ENCODE data around the gene LY6G5C. TPM values are rescaled to one million over a fixed set of nuclear protein-coding genes. Genes with fewer than 3 reads are reported as not detected.

The LY6G5C gene
- total RNA-seq, 1 donor from 2014 or later = 3.6 TPM

DNA sequence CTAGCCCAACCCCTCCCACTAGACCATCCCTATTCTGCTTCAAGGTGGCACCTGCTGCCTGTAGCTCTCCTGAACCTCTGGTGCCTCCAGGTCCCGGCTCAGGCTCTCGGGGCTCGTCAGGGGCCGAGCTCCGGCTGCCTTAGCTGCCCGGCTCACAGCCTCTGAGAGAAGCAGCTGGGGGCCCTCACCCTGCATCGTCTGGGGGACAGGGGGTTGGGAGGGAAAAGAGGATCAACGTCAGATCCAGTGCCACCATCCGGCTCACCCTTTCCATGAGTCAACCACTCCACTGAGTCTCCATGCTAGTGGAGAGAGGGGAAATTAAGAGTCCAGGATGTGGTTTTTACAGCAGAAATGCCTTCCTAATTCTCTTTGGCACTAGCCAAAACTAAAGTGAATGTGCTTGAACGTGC lies 41.4 kb downstream of the LY6G5C start:
- peak; percentile 68 for DNase-seq

DNA sequence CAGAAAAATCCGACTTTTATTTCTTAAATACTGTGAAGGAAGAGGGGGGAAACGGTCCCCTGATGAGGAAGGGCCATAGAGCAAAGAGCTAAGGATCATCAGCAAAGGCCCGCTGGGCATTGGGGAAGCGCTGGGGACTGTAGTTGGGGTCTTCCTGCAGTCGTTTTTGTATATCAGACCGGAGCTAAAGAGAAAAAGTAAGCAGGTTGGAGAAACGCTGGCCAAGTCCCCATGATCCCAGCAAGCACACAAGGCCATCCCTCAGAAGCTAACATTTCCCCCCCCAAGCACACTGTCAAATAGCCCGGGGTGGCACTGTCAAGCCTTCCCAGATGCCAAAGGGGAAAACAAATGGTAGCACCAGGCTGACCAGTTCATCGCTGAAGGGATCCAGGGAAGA lies 41.8 kb downstream of the LY6G5C start:
- no peak for DNase-seq

DNA sequence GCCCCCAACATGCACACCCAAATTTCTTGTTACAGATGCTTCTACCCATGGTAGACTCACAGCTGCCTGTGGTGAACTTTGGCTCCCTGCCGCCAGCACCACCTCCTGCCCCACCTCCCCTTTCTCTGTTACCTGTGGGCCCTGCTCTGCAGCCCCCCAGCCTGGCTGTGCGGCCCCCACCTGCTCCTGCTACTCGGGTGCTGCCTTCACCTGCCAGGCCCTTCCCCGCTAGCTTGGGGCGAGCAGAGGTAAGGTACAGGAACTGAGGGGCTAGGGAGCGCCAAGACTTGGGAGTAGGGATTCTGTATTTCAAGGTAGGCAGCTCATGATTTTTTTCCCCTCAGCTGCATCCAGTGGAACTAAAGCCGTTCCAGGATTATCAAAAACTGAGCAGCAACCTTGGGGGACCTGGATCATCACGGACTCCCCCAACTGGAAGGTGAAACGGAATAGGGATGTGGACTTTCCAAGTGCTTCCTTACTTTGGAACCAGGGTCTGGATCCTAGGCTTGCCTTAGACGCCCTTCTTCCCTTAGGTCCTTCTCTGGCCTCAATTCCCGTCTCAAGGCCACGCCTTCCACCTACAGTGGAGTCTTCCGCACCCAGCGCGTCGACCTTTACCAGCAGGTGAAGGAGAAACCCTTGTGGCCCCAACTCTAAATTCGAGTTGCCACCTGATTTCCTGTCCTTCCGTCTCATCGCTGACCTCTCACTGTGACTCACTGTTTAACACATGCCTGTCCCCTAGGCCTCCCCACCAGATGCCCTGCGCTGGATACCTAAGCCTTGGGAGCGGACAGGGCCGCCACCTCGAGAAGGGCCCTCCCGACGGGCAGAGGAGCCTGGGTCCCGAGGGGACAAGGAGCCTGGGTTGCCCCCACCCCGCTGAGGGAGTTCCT lies 43.9 kb downstream of the LY6G5C start:
- no peak for DNase-seq

DNA sequence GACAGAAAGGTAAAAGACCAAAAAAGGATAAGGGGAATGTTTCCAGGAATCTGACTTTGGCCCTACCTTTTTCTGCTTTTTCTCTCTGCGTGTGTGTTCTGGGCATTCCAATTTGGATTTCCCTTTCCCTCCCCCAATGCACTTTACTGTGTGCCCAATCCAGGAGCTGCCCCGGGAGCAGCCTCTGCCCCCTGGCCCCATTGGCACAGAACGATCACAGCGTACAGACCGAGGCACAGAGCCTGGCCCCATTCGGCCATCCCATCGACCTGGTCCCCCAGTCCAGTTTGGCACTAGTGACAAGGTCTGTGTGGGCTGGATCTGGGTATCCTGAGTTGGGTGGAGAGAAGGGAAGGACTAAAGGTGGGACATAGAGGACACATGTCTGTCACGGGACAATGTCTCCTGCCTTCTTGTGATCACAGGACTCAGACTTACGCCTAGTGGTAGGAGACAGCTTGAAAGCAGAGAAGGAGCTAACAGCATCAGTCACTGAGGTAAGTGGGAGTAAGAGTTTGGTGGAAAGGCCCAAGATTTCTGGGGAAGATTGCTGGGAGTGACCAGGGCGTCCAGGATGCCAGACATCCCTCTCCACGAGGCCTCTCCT lies 45.8 kb downstream of the LY6G5C start:
- no peak for DNase-seq

DNA sequence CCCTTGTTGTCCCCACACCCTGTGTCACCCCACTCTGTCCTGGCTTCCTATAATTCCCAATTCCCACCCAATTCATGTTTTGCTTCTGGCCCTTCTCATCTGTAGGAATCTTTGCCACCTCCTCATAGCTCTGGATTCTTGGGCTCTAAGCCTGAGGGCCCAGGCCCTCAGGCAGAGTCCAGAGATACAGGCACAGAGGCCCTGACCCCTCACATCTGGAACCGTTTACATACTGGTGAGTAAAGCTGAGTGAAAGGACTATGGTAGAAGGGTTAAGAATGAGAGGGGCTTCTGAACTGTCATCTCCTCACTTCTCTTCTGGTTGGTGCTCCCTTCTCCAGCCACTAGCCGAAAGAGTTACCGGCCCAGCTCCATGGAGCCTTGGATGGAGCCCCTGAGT lies 46.7 kb downstream of the LY6G5C start:
- DNase-seq = no peak

DNA sequence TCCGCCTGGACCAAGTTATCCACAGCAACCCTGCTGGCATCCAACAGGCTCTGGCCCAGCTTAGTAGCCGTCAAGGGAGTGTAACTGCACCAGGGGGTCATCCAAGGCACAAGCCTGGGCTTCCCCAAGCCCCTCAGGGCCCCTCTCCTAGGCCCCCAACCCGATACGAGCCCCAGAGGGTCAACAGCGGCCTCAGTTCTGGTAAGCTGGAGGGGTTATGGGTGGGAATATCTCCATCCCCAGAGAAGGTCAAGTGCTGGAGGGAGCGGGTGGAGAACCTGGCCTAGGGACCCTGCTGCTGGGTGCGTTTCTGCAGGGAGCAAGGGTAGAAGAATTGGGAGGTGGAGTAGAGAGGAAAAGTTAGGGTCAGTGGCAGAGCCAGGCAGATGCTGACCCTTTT lies 47.4 kb downstream of the LY6G5C start:
- no peak for DNase-seq

DNA sequence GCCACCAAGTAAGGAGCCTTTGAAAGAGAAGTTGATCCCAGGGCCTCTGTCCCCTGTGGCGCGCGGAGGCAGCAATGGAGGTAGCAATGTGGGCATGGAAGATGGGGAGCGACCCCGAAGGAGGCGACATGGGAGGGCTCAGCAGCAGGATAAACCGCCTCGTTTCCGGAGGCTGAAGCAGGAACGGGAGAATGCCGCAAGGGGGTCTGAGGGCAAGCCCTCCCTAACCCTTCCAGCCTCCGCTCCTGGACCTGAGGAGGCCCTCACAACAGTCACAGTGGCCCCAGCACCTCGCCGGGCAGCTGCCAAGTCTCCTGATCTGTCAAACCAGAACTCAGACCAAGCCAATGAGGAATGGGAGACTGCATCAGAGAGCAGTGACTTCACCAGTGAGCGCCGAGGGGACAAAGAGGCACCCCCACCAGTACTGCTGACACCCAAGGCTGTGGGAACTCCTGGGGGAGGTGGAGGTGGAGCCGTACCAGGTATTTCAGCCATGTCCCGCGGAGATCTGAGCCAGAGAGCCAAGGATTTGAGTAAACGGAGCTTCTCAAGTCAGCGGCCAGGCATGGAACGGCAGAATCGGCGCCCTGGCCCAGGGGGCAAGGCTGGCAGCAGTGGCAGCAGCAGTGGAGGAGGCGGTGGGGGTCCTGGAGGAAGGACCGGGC lies 48.5 kb downstream of the LY6G5C start:
- DNase-seq = no peak

DNA sequence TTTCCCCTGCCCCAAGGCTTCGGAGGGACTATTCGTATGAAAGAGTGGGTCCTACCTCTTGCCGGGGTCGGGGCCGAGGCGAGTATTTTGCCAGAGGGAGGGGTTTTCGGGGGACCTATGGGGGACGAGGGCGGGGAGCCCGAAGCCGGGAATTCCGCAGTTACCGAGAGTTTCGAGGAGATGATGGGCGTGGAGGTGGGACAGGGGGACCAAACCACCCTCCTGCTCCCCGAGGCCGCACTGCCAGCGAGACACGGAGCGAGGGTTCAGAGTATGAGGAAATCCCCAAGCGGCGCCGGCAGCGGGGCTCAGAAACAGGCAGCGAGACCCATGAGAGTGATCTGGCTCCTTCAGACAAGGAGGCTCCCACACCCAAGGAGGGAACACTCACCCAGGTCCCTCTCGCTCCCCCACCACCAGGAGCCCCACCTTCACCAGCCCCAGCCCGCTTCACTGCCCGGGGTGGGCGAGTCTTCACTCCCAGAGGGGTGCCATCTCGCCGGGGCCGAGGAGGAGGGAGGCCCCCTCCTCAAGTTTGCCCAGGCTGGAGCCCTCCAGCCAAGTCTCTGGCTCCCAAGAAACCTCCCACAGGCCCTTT lies 49.1 kb downstream of the LY6G5C start:
- DNase-seq = no peak

DNA sequence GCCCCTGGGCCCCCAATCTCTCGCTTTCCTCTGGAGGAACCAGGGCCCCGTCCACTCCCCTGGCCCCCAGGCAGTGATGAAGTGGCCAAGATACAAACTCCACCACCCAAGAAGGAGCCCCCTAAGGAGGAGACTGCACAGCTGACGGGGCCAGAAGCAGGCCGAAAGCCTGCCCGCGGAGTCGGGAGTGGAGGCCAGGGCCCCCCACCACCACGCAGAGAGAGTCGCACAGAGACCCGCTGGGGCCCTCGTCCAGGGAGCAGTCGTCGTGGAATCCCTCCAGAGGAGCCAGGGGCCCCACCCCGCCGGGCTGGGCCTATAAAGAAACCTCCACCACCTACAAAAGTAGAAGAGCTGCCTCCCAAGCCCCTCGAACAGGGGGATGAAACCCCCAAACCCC lies 49.7 kb downstream of the LY6G5C start:
- no peak for DNase-seq

DNA sequence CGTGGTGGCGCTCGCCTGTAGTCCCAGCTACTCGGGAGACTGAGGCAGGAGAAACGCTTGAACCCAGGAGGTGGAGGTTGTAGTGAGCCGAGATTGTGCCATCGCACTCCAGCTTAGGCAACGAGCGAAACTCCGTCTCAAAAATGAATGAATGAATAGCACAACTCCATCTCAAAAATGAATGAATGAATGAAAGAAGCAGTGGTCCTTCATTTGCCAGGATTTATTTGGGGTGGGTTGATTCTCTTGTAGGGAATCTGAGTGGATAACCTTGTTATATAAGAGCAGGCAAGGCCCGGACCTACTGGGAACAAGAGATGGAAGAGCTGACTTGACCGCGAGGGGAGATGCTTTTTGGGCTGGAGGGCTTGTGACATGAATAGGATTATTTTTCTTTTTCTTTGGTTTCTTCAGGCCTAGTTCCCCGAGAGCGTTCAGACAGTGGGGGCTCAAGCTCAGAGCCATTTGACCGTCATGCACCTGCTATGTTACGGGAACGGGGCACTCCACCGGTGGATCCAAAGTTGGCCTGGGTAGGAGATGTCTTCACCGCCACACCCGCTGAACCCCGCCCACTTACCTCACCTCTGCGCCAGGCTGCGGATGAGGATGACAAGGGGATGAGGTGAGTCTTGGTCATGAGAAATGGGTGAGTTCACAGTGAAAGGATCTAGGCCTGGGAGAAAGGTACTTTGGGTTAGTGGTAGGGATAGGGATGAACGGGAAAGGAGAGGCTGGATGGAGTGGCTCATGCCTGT lies 50.5 kb downstream of the LY6G5C start:
- no peak for DNase-seq

DNA sequence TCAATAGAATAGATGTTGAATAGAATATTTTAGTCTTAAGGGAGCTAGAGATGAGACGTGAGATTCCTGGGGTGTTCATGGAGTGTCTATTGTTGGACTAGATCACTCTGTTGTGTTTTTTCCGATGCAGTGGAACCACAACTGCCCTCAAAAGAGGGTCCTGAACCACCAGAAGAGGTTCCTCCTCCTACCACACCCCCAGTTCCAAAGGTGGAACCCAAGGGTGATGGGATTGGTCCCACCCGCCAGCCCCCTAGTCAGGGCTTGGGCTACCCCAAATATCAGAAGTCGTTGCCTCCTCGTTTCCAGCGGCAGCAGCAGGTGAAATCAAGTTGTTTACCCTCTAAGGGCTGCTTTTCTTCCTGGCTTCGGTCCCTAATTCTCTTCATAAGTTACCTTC lies 51.9 kb downstream of the LY6G5C start:
- DNase-seq = no peak

DNA sequence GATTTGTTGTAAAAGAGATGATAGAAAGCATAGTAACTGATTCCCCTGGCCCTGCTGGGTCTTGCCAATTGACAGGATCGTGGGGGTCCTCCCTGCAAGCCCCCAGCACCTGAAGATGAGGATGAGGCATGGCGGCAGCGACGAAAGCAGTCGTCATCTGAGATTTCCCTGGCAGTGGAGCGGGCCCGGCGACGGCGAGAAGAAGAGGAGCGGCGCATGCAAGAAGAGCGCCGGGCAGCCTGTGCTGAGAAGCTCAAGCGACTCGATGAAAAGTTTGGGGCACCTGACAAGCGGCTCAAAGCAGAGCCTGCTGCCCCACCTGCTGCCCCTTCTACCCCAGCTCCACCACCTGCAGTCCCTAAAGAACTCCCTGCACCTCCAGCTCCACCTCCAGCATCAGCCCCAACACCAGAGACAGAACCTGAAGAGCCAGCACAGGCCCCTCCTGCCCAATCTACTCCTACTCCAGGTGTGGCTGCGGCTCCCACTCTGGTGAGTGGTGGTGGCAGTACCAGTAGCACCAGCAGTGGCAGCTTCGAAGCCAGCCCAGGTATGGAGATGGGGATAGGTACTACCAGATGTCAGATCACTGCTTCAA lies 53.1 kb downstream of the LY6G5C start:
- no peak for DNase-seq

DNA sequence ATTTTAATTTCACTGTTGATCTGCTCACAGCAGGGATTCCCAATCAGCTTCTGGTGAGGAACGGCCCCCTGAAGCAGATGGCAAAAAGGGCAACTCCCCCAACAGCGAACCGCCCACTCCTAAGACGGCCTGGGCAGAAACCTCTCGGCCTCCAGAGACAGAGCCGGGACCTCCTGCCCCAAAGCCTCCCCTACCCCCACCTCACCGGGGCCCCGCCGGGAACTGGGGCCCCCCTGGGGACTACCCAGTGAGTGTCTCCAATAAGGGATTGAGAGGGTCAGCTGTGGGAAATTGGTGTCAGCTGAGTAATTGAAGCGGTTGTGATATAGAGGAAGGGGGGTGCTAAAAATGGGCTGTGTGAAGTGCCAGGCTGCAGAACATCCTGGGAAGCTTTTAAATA lies 53.9 kb downstream of the LY6G5C start:
- DNase-seq = no peak

Other genes starting within 250 kb of the LY6G5C start
- 14.5 and 29.3 TPM in 2 replicates for gene MICB, start 182.9 kb downstream of the LY6G5C start, total RNA-seq
- not detected in 2 replicates for gene MCCD1, start 152.1 kb downstream of the LY6G5C start, total RNA-seq
- gene DDX39B, start 139.1 kb downstream of the LY6G5C start, total RNA-seq = 308 and 381 TPM in 2 replicates
- 0.19 and 0.51 TPM in 2 replicates for gene ATP6V1G2, start 134.5 kb downstream of the LY6G5C start, total RNA-seq
- gene NFKBIL1, start 133.5 kb downstream of the LY6G5C start, total RNA-seq = 21.0 and 30.8 TPM in 2 replicates
- gene LTA, start 108.8 kb downstream of the LY6G5C start, total RNA-seq = not detected in 2 replicates
- gene TNF, start 105.5 kb downstream of the LY6G5C start, total RNA-seq = 0.17 TPM in 1 of 2 replicates, not detected in the other
- gene LTB, start 98.6 kb downstream of the LY6G5C start, total RNA-seq = 3.4 and 30.5 TPM in 2 replicates
- gene LST1, start 94.8 kb downstream of the LY6G5C start, total RNA-seq = 0.37 TPM in 1 of 2 replicates, not detected in the other
- not detected in 2 replicates for gene NCR3, start 88.1 kb downstream of the LY6G5C start, total RNA-seq
- gene AIF1, start 65.8 kb downstream of the LY6G5C start, total RNA-seq = not detected in 2 replicates
- 32.2 and 70.8 TPM in 2 replicates for gene PRRC2A, start 60.4 kb downstream of the LY6G5C start, total RNA-seq
- gene BAG6, start 28.4 kb downstream of the LY6G5C start, total RNA-seq = 133 and 309 TPM in 2 replicates
- 0.34 and 0.37 TPM in 2 replicates for gene APOM, start 25.2 kb downstream of the LY6G5C start, total RNA-seq
- 20.6 and 28.6 TPM in 2 replicates for gene C6orf47, start 20.3 kb downstream of the LY6G5C start, total RNA-seq
- gene GPANK1, start 16.1 kb downstream of the LY6G5C start, total RNA-seq = 11.9 and 12.9 TPM in 2 replicates
- gene CSNK2B, start 15.0 kb downstream of the LY6G5C start, total RNA-seq = 111 and 116 TPM in 2 replicates
- gene LY6G5B, start 11.1 kb downstream of the LY6G5C start, total RNA-seq = 1.8 and 3.2 TPM in 2 replicates
- 60.7 and 66.9 TPM in 2 replicates for gene ABHD16A, start 22.3 kb upstream of the LY6G5C start, total RNA-seq
- not detected in 2 replicates for gene LY6G6F, start 25.8 kb upstream of the LY6G5C start, total RNA-seq
- gene LY6G6D, start 34.3 kb upstream of the LY6G5C start, total RNA-seq = not detected in 2 replicates
- gene LY6G6C, start 40.7 kb upstream of the LY6G5C start, total RNA-seq = not detected in 2 replicates
- gene MPIG6B, start 42.3 kb upstream of the LY6G5C start, total RNA-seq = not detected in 2 replicates
- 126 and 150 TPM in 2 replicates for gene DDAH2, start 48.2 kb upstream of the LY6G5C start, total RNA-seq
- gene CLIC1, start 55.5 kb upstream of the LY6G5C start, total RNA-seq = 543 and 615 TPM in 2 replicates
- gene MSH5, start 58.9 kb upstream of the LY6G5C start, total RNA-seq = 7.1 and 8.5 TPM in 2 replicates
- 1.4 and 2.4 TPM in 2 replicates for gene SAPCD1, start 81.6 kb upstream of the LY6G5C start, total RNA-seq
- gene VWA7, start 96.3 kb upstream of the LY6G5C start, total RNA-seq = 0.05 and 0.34 TPM in 2 replicates
- gene VARS1, start 114.7 kb upstream of the LY6G5C start, total RNA-seq = 39.7 and 116 TPM in 2 replicates
- gene LSM2, start 125.9 kb upstream of the LY6G5C start, total RNA-seq = 32.0 and 36.9 TPM in 2 replicates
- gene HSPA1L, start 134.2 kb upstream of the LY6G5C start, total RNA-seq = 0.51 and 0.85 TPM in 2 replicates
- 139 and 155 TPM in 2 replicates for gene HSPA1A, start 134.5 kb upstream of the LY6G5C start, total RNA-seq
- gene HSPA1B, start 146.7 kb upstream of the LY6G5C start, total RNA-seq = 68.8 and 71.5 TPM in 2 replicates
- gene NEU1, start 181.8 kb upstream of the LY6G5C start, total RNA-seq = 66.8 and 78.1 TPM in 2 replicates
- gene SLC44A4, start 197.9 kb upstream of the LY6G5C start, total RNA-seq = 0.05 and 0.17 TPM in 2 replicates
- gene EHMT2, start 216.6 kb upstream of the LY6G5C start, total RNA-seq = 45.9 and 58.9 TPM in 2 replicates
- 3.6 and 4.9 TPM in 2 replicates for gene ZBTB12, start 221.0 kb upstream of the LY6G5C start, total RNA-seq
- not detected in 2 replicates for gene C2, start 246.7 kb upstream of the LY6G5C start, total RNA-seq

Data from dermis blood vessel endothelial cell (primary cell).